ENCODE data around the gene SF3B1.

- TF ChIP-seq POLR2AphosphoS5 (IDR thresholded peaks at IDR 0.05; ENCODE audit: low read depth, low read length) (no peak), REST (IDR thresholded peaks at IDR 0.05; ENCODE audit: insufficient read depth in 1 of 2, low read depth in 2 of 2, low read length in 2 of 2) (no peak), TAF1 (IDR thresholded peaks at IDR 0.05; ENCODE audit: borderline replicate concordance, insufficient read depth, low read length) (no peak), SIN3A (IDR thresholded peaks at IDR 0.05; ENCODE audit: borderline replicate concordance, insufficient read depth, low read length) (no peak)
Measured at GRCh38 chr2:197386242-197386641, 48.6 kb downstream of the SF3B1 start.
